DND-41 (cell line): ENCODE measurements around the gene SYNDIG1.

Experiments used
- ATAC-seq: fragments of 200-7000 bp; cut with Tn5 transposase; 3 replicates; pipeline ENCODE4 v1.9.1; 2021; ENCODE audit warnings: low read depth; ENCODE audit not compliant: insufficient read depth
- DNase-seq: peaks from one replicate; pipeline ENCODE4 v3.0.0-alpha.2; 2020
- H2AFZ ChIP-seq: 2 replicates; pipeline ENCODE4 v1.6.0; 2012; ENCODE audit warnings: low read depth, low read length
- H3K27ac ChIP-seq: 2 replicates; pipeline ENCODE4 v1.5.1; 2012; ENCODE audit warnings: low read length, inconsistent platforms
- H3K27me3 ChIP-seq: fragments of 200-600 bp; sonication (generic); 2 replicates; pipeline ENCODE4 v1.6.0; 2012; ENCODE audit warnings: low read length, mild to moderate bottlenecking, inconsistent platforms; ENCODE audit not compliant: insufficient read depth, poor library complexity
- H3K36me3 ChIP-seq: 2 replicates; pipeline ENCODE4 v1.5.1; 2012; ENCODE audit warnings: low read length, inconsistent platforms; ENCODE audit not compliant: insufficient read depth
- H3K4me1 ChIP-seq: 2 replicates; pipeline ENCODE4 v1.5.1; 2012; ENCODE audit warnings: mild to moderate bottlenecking, low read length; ENCODE audit not compliant: insufficient read depth
- H3K4me2 ChIP-seq: 2 replicates; pipeline ENCODE4 v1.6.0; 2012; ENCODE audit warnings: mild to moderate bottlenecking, moderate library complexity, low read length, inconsistent platforms; ENCODE audit not compliant: insufficient read depth
- H3K4me3 ChIP-seq, 2 experiments: fragments of 200-600 bp in 1 of 2; shearing (Covaris generic) in 1 of 2; 2 replicates each; pipeline ENCODE4 v1.5.1; 2012 to 2016; ENCODE audit warnings: inconsistent platforms in 2 of 2, low read length in 2 of 2, mild to moderate bottlenecking in 2 of 2, low read depth in 1 of 2, moderate library complexity in 1 of 2
- H3K79me2 ChIP-seq: 2 replicates; pipeline ENCODE4 v1.6.0; 2012; ENCODE audit warnings: low read length, inconsistent platforms; ENCODE audit not compliant: insufficient read depth
- H3K9ac ChIP-seq: 2 replicates; pipeline ENCODE4 v1.6.0; 2012; ENCODE audit warnings: low read depth, mild to moderate bottlenecking, inconsistent platforms, low read length, moderate library complexity
- H3K9me3 ChIP-seq: 2 replicates; pipeline ENCODE4 v1.5.1; 2012; ENCODE audit warnings: low read length, moderate library complexity, mild to moderate bottlenecking, inconsistent platforms; ENCODE audit not compliant: insufficient read depth, severe bottlenecking
- H4K20me1 ChIP-seq: 2 replicates; pipeline ENCODE4 v1.6.0; 2012; ENCODE audit warnings: low read length; ENCODE audit not compliant: insufficient read depth
- CTCF ChIP-seq: IDR thresholded peaks from 2 replicates; pipeline ENCODE4 v1.5.1; 2012; ENCODE audit warnings: borderline replicate concordance, low read length, moderate library complexity, mild to moderate bottlenecking; ENCODE audit not compliant: poor library complexity, severe bottlenecking; ENCODE audit errors: extremely low read depth
- EZH2 ChIP-seq: IDR thresholded peaks from 3 replicates; pipeline ENCODE4 v1.6.1; 2012; ENCODE audit warnings: borderline replicate concordance, low read depth, mild to moderate bottlenecking, moderate library complexity, low read length, inconsistent platforms; ENCODE audit not compliant: severe bottlenecking

SYNDIG1 gene

DNA sequence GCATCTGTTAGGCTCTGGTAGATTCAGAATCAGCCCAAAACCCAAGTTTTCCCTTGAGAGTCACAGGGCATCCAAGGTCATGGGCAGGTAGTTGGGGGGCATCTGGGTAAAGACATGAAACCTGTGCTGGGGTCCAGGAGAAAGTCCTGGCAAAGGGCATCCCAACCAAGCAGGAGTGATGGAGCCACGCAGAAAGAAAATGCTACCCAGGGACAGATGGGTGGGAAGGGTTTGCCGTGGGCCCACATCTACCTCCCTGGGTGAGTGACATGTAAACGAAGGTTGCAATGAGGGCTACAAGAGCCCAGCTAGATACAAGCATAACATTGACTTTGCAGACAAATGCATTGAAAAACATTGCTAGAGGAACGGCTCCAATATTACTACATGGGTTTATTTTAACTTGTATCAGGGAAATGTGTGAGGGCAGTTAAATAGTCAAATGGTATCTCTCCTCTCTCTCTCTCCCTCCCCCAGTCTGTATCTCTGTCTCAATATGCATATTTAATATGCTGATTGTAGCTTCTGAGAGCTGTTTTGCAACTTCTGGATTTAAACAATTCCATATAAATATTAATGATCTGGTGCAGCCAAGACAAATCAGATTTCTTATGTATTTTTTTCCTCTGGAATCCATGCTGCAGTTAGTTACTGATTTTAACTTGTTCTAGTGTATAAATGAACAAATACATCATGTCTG is 135.7 kb downstream of the SYNDIG1 start:
- no peak for TF ChIP-seq EZH2
- TF ChIP-seq CTCF: no peak

GRCh38 chr20:24605937-24606455 is 136.6 kb downstream of the SYNDIG1 start:
- Histone ChIP-seq H4K20me1 (no peaks in the 10 kb centered on the region), H3K36me3 (no peaks in the 10 kb centered on the region), H3K9ac (no peak overlapping the region), H3K9me3 (peaks cover 3% of the 10 kb centered on the region), H3K4me3 (no peak overlapping the region), H3K27ac (no peak overlapping the region), H3K79me2 (no peaks in the 10 kb centered on the region), H3K4me2 (no peak overlapping the region), H2AFZ (no peak overlapping the region), H3K27me3 (no peaks in the 10 kb centered on the region), H3K4me1 (no peaks in the 10 kb centered on the region)
- DNase-seq (no peak), ATAC-seq (no peak)
- TF ChIP-seq CTCF (no peak), EZH2 (no peak)

More for the DNA sequence above, 135.7 kb downstream of the SYNDIG1 start:
- no peaks in the 10 kb centered on the region for H3K79me2 ChIP-seq
- no peak overlapping the region for H3K4me3 ChIP-seq
- H3K27me3 ChIP-seq: no peaks in the 10 kb centered on the region
- no peak for ATAC-seq
- H3K4me2 ChIP-seq: no peak overlapping the region
- no peaks in the 10 kb centered on the region for H3K36me3 ChIP-seq
- H3K9ac ChIP-seq: no peak overlapping the region
- H3K9me3 ChIP-seq: peaks cover 5% of the 10 kb centered on the region
- no peaks in the 10 kb centered on the region for H3K4me1 ChIP-seq
- no peak overlapping the region for H3K27ac ChIP-seq
- DNase-seq: no peak
- H4K20me1 ChIP-seq: no peaks in the 10 kb centered on the region
- H2AFZ ChIP-seq: no peak overlapping the region

DNA sequence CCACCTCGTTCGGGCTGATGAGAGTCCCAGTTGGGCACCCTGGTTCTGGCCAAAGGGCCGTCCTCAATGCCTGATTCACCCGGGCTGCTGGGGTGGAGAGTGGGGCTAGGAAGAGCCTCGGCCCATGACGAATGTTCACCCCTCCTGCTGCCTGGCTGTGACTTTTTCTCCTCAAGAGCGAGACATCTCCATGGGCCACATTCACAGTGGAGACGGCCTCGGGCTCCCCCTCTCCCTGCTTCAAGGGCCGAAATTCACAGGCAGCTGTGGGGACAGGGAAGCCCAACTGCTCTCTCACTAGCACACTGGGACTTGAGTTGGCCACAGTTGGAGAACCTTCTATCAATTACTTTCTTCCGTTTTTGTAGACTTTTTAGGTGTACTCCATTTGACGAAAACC is 138.0 kb downstream of the SYNDIG1 start:
- H3K27me3 ChIP-seq: no peaks in the 10 kb centered on the region
- H2AFZ ChIP-seq: no peak overlapping the region
- H3K9ac ChIP-seq: no peak overlapping the region
- H3K4me2 ChIP-seq: no peak overlapping the region
- no peaks in the 10 kb centered on the region for H3K36me3 ChIP-seq
- H3K4me1 ChIP-seq: no peaks in the 10 kb centered on the region
- no peaks in the 10 kb centered on the region for H3K9me3 ChIP-seq
- H3K79me2 ChIP-seq: no peaks in the 10 kb centered on the region
- TF ChIP-seq CTCF (no peak), EZH2 (no peak)
- DNase-seq (no peak), ATAC-seq (no peak)
- H3K27ac ChIP-seq: no peak overlapping the region
- no peak overlapping the region for H3K4me3 ChIP-seq
- H4K20me1 ChIP-seq: no peaks in the 10 kb centered on the region
